ENCODE measurements around the gene SELENON.

Gene SELENON

GRCh38 chr1:25861316-25862286 lies 61.6 kb downstream of the SELENON start:
- DNase-seq (ENCODE audit: low read depth in 2 of 3, low spot score in 2 of 3) = no peak

DNA sequence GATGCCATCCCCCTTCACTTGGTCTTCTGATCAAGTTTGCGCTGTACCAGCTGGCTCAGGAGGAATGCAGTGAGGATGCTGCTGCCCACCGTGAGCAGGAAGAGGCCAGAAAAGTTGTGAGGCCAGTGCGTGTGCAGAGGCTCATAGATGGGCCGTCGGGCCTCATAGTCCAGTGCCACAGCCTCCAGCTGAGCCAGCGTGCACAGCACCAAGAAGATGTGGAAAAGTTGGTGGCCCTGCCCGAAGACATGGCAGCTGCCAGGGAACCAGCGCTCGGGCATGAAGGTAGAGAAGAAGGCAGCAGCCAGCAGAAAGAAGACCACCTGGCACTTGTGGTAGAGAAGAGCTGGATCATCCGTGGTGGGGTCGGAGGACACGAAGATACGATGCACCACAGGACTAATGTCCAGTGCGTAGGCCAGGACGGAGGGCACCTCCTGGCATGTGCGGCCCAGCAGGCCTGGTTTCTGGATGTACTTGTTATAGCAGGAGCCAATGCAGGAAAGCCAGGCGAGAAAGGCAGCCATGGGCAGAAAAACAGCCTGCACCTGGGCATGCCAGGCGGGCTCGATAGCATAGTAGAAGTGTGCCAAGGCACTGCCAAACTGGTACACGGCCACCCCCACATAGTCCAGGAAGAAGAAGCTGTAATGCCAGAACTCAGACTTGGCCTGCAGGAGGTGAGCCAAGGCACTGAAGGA lies 62.9 kb downstream of the SELENON start:
- no peak for DNase-seq (ENCODE audit: low read depth in 2 of 3, low spot score in 2 of 3)

DNA sequence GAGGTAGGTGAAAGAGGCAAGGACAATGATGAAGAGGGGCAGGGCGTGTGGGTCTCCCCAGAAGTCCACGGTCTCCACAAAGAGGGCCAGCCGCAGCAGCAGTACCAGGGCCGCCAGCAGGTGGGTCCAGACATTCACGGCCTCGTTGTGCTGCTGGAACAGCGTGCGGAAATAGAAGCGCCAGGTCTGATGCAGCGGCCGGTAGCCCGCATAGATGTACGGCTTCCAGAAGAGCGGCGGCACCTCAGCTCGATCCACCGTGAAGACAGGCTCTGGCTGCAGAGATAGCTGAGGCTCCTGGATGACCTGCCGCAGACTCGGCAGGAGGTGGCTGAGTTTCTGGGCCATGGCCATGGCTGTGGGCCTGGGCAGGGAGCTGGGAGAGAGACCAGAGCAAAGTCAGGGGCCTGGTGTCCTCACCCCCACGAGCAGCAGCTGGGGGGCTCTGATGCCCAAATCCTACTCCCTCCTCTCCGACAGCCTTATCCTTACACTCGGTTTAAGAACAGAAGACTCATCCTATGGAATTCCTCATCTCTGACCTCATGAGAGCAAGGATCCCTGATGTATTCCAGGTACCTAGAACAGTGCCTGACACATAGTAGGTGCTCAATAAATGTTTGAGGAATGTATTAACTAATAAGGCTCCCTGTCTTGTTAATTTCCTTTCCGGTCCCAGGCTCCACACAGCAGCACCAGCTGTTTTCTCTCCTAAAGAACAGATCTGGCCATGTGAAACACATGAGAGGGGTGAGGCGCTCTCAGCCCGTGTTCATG lies 63.7 kb downstream of the SELENON start:
- no peak for DNase-seq (ENCODE audit: low read depth in 2 of 3, low spot score in 2 of 3)

DNA sequence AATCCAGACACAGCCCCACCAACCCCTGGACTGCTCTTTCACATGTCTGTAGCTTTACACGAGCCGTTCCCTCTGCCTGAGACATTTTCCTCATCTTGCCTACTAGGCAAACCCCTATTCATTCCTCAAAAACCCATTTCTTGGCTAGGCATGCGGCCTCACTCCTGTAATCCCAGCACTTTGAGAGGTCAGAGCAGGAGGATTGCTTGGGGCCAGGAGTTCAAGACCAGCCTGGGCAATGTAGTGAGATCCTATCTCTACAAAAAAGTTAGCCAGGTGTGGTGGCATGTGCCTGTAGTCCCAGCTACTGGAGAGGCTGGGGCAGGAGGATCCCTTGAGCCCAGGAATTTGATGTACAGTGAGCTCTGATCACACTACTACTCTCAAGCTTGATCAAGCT lies 64.4 kb downstream of the SELENON start:
- DNase-seq (ENCODE audit: low read depth in 2 of 3, low spot score in 2 of 3) = no peak

DNA sequence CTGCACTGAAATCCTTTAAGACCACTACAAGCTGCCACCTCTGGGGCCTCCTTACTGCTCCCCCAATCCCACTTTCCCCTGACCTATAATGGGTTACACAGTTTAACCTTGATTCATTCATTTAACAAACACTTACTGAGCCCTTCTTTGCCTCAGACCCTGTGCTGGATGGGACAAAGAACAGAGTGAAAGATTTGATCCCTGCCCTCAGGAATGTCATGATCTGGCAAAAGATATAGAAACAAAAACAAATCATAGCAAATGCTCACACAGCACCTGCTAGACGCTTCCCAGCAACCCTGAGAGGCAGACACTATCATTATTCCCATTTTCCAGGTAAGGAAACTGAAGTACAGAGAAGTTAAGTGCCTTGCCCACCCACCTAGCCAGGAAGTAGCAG lies 66.3 kb downstream of the SELENON start:
- no peak for DNase-seq (ENCODE audit: low read depth in 2 of 3, low spot score in 2 of 3)

DNA sequence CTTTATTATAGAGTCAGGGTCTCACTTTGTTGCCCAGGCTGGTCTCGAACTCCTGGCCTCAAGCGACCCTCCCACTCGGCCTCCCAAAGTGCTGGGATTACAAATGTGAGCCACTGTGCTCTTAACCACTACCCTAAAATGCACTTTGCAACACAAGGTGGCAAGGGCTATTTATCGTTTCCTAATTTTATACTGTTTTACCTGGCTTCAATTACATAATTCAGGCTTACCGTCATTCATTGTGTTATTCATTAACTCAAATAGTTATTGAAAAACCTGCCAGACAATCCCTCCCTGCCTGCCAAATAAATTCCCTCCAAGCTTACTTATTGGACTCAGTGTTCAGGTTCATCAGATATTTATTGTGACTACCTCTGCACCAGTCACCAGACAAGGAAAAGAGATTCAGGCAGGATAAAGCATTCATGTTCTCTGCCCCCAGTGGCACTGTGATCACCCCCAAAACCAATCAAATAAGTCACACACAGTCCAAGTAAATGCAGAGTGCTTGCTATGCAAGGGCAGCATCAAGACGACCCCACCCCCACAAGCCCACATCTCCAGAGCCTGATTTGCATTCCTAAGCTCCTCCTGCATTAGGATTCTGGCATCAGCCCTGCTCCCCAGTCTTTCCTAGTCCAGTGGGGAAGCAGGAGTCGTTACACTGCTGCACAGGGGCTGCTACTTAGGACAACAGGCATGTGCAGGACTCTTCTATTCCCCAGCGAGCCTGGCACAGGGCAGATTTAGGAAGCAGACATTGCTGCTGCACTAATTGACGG lies 67.4 kb downstream of the SELENON start:
- DNase-seq (ENCODE audit: low read depth in 2 of 3, low spot score in 2 of 3) = no peak

All from activated CD8-positive, alpha-beta memory T cell treated with anti-CD3 and anti-CD28 coated beads for 48 hours (primary cell).